GM19099 (cell line): ENCODE measurements around the gene ASXL1.

Source experiments
- POLR2A ChIP-seq: IDR thresholded peaks from 3 replicates; pipeline ENCODE4 v1.6.1; 2011; ENCODE audit warnings: low read depth; ENCODE audit not compliant: insufficient read length; ENCODE audit errors: extremely low read depth

The ASXL1 gene

DNA sequence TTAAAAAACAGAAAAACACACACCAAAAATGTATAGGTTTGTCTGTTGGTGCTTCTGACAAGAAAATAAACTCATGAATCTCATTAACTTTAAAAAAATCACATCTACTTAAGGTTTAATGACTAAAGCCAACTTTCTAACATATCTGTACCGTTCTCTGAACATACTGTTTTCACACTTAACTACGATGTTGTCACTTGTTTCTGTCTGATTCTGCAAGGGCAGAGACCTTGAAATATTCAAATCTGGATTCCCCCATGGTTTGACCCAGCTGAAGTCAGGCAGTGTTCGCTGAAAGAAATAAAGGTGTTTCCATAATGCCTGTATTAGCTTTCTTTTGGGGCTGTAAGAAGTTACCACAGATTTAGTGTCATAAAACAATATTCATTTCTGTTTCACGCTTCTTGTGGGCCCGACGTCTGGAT, 2.7 kb upstream of the ASXL1 start:
- TF ChIP-seq POLR2A = no peak

DNA sequence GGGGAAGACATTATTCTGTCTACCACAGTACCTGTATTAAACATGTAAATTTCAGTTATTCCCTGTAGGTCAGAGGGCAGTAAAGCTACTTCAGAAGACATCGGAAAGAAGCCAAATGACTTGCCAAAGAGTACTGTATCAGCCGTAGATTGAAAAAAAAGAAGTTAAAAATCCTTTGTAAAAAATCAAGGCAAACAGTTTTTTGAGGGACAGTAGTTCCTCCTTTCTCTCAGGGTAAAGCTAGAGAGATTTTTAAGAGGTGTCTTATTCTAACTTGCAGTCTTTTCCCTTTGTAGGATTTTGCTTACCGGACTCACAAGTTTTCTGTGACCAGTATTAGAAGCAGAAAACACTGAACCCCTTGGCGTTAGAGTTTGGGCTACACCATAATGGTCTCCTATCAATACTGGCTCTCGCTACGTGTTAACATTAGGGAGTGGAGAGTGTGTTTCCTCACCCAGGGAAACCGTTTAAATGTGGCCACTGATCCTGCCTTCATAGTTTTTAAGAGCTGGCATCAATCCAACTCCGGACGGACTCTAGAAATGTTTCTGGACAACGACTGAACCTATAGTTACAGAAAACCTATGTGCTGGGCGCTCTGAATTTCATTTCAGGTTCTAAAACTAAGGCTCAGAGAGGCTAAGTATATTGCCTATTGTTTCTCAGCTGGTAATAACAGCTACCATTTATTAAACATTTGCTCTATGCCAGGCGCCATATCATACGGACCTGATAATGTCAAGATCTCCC, 1.3 kb upstream of the ASXL1 start:
- TF ChIP-seq POLR2A = no peak

DNA sequence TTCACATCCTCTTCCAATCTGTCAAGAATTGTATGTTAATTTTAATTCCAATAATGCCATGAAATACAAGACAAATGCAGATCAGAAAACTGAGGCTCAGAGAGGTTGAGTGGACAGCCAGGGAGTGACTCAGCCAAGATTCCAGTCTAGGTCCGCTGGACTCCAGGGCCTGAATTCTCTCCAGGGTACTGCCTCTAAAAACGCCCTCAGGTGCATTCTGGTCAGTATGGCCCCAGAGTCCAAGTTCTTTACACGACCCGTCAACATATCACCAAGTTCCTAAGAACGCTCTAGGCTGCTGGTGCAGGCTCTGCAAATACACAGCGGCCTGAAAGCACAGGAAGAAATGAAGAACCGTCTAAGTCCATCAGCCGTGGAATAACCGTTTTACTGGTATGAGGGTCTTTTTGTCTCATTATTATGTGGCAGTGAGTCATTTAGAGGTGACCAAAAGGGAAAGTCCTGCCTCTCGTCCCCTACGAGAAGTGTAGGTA, 709 bp upstream of the ASXL1 start:
- no peak for TF ChIP-seq POLR2A

DNA sequence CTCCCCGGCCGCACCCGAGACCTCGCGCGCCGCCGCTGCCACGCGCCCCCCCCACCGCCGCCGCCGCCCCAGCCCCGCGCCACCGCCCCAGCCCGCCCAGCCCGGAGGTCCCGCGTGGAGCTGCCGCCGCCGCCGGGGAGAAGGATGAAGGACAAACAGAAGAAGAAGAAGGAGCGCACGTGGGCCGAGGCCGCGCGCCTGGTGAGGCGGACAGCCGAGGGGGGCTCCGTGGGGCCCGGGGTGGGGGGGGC, 426 bp downstream of the ASXL1 start:
- TF ChIP-seq POLR2A = no peak

DNA sequence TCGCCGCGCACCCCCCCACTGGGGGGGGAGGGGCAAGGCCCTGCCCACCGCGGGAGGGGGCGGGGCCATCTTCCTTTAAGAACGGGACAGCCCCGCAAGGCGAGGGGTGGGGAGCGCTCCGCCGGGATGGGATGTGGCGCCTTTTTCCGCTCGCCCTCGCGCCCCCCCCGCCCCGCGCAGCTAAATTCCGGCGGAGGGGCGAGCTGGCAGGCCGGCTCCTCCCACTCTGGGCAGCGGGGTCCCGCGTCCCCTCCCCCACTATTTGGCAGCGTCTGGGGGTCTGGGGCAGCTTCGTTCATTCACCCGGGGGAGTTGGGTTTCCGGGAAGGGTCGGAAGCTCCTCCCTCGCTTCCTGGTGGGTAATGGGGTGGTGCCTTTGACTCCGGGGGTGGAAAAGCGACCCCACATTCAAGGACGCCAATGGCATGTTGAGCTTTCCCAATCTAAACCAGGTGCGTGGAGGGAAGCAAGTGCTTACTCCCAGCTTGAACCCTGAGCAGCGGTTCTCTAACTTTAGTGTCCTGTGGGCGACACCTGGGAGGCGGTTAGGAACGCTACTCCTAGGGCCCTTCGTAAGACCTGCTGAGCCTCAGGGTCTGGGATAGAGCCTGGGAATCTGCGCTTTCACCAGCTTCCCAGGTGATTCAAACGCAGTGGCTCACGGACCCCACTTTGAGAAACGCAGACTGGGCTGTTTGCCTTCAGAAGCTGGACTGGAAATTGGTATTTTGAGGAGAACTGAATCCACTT, 927 bp downstream of the ASXL1 start:
- TF ChIP-seq POLR2A = peak; percentile 57

DNA sequence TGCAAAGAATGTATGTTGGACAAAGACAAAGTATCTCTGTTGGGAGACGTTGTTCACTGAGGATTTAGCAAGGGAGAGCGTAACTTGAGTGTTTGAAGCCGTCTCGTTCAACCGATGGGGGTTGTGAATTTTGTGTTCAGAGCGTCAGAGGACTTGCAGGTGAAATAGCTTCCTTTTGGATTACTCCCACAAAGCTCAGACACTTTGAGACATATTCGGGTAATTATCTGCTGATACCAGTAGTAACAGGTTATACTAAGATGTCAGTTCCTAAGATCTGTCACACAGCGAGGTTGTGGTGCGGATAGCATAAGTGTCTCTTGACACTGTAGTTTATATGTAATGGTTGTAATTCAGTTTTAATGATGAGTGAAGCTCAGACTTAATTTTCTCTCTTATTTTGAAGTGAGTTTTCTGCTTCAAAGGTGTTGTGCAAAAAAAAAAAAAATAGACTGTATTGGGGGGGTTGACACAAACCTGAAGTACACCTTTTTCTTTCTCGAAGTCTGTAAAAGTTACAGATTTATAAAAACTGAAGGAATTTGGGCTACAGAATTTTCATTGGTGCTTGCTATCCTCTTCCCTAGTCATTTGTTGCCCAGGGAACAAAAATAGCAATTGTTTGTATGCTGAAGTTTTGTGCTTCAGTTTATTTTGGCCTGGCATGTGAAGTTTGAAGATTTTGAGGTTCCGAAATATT, 1.7 kb downstream of the ASXL1 start:
- no peak for TF ChIP-seq POLR2A

DNA sequence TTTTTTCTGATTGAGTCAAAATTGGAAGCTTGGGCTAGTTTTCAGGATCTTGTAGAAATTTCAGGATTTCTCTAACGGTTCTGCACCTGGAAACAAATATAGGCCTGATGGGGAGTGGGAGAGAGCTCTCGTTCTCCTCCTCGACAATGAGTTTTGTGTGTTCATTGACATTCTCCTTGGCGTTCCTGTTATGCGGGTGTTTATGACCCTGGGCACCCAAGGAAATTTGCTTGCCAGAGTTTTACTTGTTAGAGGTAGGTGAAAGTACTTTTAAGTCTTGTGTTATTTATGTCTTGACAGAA, 2.2 kb downstream of the ASXL1 start:
- no peak for TF ChIP-seq POLR2A

DNA sequence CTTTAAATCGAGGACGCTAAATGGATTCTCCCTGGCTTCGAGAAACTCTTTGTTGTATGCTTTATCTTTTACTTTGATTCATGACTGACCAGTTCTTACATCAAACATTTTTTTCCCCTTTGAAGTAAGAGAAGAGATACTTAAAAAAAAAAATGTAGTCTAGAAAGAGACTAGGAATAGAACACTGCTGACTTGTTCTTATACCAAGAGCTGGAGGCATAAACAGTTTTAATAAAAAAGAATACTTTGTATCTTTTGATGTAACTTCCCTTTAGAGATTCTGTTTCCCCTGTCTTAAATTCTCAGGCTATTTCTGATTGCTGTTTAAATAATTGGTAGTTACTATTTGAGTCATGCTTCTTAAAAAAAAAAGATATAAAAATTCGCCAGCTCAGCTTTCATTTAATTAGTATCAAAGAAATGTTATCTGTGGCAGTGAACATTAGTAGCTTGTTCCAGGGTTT, 4.8 kb downstream of the ASXL1 start:
- no peak for TF ChIP-seq POLR2A

DNA sequence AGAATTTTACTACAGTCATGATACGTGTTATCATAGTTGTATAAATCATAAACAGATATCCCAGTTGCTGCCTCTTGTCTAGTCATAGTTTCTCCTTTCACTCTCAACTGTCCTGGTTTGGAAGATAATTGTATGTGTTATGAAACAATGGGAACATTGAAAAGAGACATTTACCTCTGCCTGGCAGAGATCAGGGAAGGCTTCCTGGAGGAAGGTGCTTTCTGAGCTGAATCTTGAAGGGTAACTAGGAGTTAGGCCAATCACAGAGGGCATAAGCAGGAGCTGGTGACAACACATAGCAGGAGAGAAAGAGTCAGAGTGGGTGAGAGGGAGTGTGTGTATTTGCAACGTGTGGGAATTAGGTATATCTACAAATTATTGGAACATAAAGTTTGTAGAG, 5.4 kb downstream of the ASXL1 start:
- TF ChIP-seq POLR2A = no peak

DNA sequence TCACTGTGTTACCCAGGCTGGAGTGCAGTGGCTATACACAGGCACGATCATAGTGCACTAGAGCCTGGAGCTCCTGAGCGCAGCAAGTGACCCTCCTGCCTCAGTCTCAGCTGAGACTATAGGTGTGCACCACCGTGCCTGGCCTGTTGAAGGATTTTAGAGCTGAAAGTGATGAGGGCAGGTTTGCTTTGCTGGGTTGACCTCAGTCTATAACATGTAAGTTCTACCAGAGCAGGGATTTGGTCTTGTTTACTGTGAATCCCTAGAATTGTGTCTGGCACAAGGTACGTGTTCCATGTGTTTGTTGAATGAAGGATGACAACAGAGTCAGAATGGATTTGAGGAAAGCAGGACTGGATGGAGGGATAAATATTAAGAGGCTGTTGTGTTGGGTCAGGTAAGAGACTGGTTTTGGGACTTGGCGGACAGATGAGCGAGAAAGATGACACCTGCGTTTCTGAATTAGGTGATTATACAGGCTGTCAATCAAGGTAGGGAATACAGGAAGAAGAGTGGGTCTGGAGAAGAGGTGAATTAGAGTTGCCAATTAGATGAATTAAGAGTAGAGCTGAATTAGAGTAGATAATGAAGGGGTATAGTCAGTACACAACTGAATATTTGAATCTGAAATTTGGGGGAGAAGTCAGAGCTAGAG, 6.5 kb downstream of the ASXL1 start:
- TF ChIP-seq POLR2A = no peak

DNA sequence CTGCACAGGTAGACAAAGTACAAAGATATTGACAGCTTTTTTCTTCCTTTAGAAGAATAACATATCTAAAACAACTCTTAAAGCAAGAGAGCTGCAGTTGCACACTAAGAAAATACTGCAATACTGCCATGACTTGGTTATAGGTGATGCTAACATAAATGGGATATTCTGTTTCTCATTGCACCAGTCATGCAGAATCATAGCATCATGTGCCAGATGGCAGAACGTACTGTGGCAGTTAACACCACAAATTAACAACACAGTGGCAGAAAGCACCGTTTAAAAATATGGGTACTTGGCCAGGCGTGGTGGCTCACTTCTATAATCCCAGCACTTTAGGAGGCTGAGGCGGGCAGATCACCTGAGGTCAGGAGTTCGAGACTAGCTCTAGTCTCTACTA, 7.4 kb downstream of the ASXL1 start:
- no peak for TF ChIP-seq POLR2A

DNA sequence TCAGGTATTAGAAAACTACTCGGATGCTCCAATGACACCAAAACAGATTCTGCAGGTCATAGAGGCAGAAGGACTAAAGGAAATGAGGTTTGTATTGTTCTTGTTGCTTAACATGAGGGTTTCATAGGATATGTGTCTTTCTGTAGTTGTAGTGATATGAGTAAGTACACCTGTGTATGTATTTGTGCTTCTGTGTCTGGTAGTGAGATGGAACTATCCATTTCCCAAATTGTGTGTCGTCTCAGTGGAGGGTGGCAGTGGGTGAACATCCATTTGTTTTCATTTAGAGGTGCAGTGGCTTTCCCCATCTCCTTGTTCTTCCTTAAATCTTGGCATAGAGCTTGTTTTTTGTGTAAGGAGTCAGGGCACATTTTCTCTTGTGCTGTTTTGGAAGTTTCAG, 8.2 kb downstream of the ASXL1 start:
- no peak for TF ChIP-seq POLR2A

DNA sequence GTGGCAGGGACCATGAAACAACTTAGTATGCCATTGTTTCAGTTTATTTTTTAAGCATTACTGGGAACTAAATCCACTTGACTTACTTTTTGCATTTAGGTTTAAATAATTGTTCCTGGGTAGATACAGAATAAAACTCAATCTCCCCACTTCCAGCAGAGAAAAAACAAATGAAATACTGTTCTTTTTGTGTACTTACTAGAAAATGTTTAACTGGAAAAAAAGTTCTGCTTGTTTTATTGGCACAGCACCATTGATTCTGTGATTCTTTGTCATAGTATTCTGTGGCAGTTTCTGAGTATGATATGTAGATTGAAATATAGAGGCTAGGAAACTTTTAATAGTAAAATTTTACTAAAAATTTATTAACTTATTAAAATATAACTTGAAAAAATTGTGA, 10.2 kb downstream of the ASXL1 start:
- no peak for TF ChIP-seq POLR2A

DNA sequence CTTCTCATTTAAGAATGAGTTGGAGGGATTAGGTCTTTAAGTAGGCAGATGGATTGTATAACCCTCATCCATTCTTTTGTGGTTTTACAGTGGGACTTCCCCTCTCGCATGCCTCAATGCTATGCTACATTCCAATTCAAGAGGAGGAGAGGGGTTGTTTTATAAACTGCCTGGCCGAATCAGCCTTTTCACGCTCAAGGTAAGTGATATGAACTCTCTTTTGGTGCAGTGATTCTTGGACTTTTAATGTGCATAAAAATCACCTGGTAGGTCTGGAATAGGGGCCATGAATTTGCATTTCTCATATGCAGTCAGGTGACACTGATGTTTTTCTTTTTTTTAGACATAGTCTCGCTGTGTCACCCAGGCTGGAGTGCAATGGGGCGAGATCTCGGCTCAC, 10.8 kb downstream of the ASXL1 start:
- no peak for TF ChIP-seq POLR2A

DNA sequence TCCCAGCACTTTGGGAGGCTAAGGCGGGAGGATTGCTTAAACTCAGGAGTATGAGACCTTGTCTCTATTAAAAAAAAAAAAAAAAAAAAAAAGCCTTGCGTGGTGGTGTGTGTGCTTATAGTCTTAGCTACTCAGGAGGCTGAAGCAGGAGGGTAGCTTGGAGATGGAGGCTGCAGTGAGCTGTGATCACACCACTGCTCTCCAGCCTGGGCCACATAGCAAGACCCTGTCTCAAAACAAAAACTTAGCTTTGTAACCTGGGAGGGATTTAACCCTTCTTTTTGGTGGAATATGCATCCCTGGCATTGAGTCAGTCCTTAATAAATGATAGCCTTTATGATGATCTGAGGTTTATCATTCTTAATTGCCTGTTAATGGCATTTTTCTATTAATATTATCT, 12.8 kb downstream of the ASXL1 start:
- TF ChIP-seq POLR2A = no peak
